Measurements from ENCODE around the gene GPBP1.

GPBP1 gene

GRCh38 chr5:57225553-57225952 is 51.7 kb downstream of the GPBP1 start:
- Histone ChIP-seq H3K36me3 (replicated peaks; ENCODE audit: insufficient read depth, low read length) (peaks cover 3% of the 10 kb centered on the region; the same call in 1 of the 2 replicates), H2AFZ (ENCODE audit: low read length) (no peak overlapping the region), H3K4me2 (ENCODE audit: low read depth, low read length) (no peak overlapping the region), H3K9ac (ENCODE audit: low read length) (no peak overlapping the region), H3K4me3 (ENCODE audit: low read length) (no peak overlapping the region), H3K27me3 (replicated peaks; ENCODE audit: insufficient read depth, low read length) (no peaks in the 10 kb centered on the region), H3K79me2 (ENCODE audit: low read length) (peaks cover 99% of the 10 kb centered on the region), H3K4me1 (ENCODE audit: low read length) (no peaks in the 10 kb centered on the region), H3K9me3 (replicated peaks; ENCODE audit: insufficient read depth, low read length) (no peaks in the 10 kb centered on the region), H3K9me2 (replicated peaks; ENCODE audit: insufficient read depth, low read length) (no peaks in the 10 kb centered on the region), H3K27ac (ENCODE audit: low read length) (no peak overlapping the region), H3F3A (ENCODE audit: insufficient read depth, low read length) (no peaks in the 10 kb centered on the region), H4K20me1 (ENCODE audit: insufficient read depth, low read length) (peaks cover 19% of the 10 kb centered on the region)
- no peak for TF ChIP-seq EZH2 (optimal IDR thresholded peaks at IDR 0.05; ENCODE audit: low read depth, low read length)
- TF ChIP-seq CTCF (IDR thresholded peaks at IDR 0.05; ENCODE audit: low read length), result no peak
- no peak for TF ChIP-seq EZH2phosphoT487 (IDR thresholded peaks at IDR 0.05; ENCODE audit: low read length)
- DNase-seq, result no peak

GRCh38 chr5:57229313-57229712 is 55.5 kb downstream of the GPBP1 start:
- H3K79me2 ChIP-seq (ENCODE audit: low read length), result peaks cover 99% of the 10 kb centered on the region
- H3K4me3 ChIP-seq (ENCODE audit: low read length), result no peak overlapping the region
- H3K27me3 ChIP-seq (replicated peaks; ENCODE audit: insufficient read depth, low read length), result no peaks in the 10 kb centered on the region
- no peak overlapping the region for H3K27ac ChIP-seq (ENCODE audit: low read length)
- H3K9ac ChIP-seq (ENCODE audit: low read length), result no peak overlapping the region
- no peak for DNase-seq
- no peaks in the 10 kb centered on the region for H3K9me3 ChIP-seq (replicated peaks; ENCODE audit: insufficient read depth, low read length)
- H3K4me2 ChIP-seq (ENCODE audit: low read depth, low read length), result no peak overlapping the region
- no peak overlapping the region for H2AFZ ChIP-seq (ENCODE audit: low read length)
- H3K36me3 ChIP-seq (replicated peaks; ENCODE audit: insufficient read depth, low read length), result peaks cover 6% of the 10 kb centered on the region; the same call in 1 of the 2 replicates
- no peak for TF ChIP-seq EZH2 (optimal IDR thresholded peaks at IDR 0.05; ENCODE audit: low read depth, low read length)
- TF ChIP-seq EZH2phosphoT487 (IDR thresholded peaks at IDR 0.05; ENCODE audit: low read length), result no peak
- no peak for TF ChIP-seq CTCF (IDR thresholded peaks at IDR 0.05; ENCODE audit: low read length)
- no peaks in the 10 kb centered on the region for H3F3A ChIP-seq (ENCODE audit: insufficient read depth, low read length)
- H3K9me2 ChIP-seq (replicated peaks; ENCODE audit: insufficient read depth, low read length), result no peaks in the 10 kb centered on the region
- H3K4me1 ChIP-seq (ENCODE audit: low read length), result no peaks in the 10 kb centered on the region
- H4K20me1 ChIP-seq (ENCODE audit: insufficient read depth, low read length), result no peaks in the 10 kb centered on the region

GRCh38 chr5:57231607-57232006 is 57.7 kb downstream of the GPBP1 start:
- H3K79me2 ChIP-seq (ENCODE audit: low read length), result peaks cover 91% of the 10 kb centered on the region
- no peaks in the 10 kb centered on the region for H3K9me2 ChIP-seq (replicated peaks; ENCODE audit: insufficient read depth, low read length)
- no peaks in the 10 kb centered on the region for H4K20me1 ChIP-seq (ENCODE audit: insufficient read depth, low read length)
- no peak overlapping the region for H3K4me3 ChIP-seq (ENCODE audit: low read length)
- H3K9ac ChIP-seq (ENCODE audit: low read length), result no peak overlapping the region
- no peaks in the 10 kb centered on the region for H3K9me3 ChIP-seq (replicated peaks; ENCODE audit: insufficient read depth, low read length)
- H3F3A ChIP-seq (ENCODE audit: insufficient read depth, low read length), result no peaks in the 10 kb centered on the region
- no peak overlapping the region for H2AFZ ChIP-seq (ENCODE audit: low read length)
- no peaks in the 10 kb centered on the region for H3K27me3 ChIP-seq (replicated peaks; ENCODE audit: insufficient read depth, low read length)
- H3K27ac ChIP-seq (ENCODE audit: low read length), result no peak overlapping the region
- no peak for DNase-seq
- no peaks in the 10 kb centered on the region for H3K4me1 ChIP-seq (ENCODE audit: low read length)
- H3K4me2 ChIP-seq (ENCODE audit: low read depth, low read length), result no peak overlapping the region
- TF ChIP-seq EZH2phosphoT487 (IDR thresholded peaks at IDR 0.05; ENCODE audit: low read length) (no peak), EZH2 (optimal IDR thresholded peaks at IDR 0.05; ENCODE audit: low read depth, low read length) (no peak), CTCF (IDR thresholded peaks at IDR 0.05; ENCODE audit: low read length) (no peak)
- H3K36me3 ChIP-seq (replicated peaks; ENCODE audit: insufficient read depth, low read length), result peaks cover 6% of the 10 kb centered on the region; the same call in 1 of the 2 replicates
